T follicular helper cell (primary cell): ENCODE data around the gene PATJ.
A peak's percentile ranks its signal among the peaks of the same experiment; 100 is the strongest.
"Not testable (repeated sequence)": the region's sequence is repeated elsewhere in the genome, so short reads cannot be mapped to it uniquely, and the experiment has no call there.

ENCODE experiments used
- DNase-seq: peaks from one replicate; pipeline ENCODE4 v3.0.0-alpha.2; 2020; ENCODE audit warnings: low read depth
- total RNA-seq, 2 experiments: gene quantifications; one replicate each; lab custom pipeline; 2026; lab: John Stamatoyannopoulos, UW

PATJ gene
- total RNA-seq: 39.8 to 144 reads per million in 2 experiments

GRCh38 chr1:61741711-61742619, at the start of gene PATJ:
TSS of gene PATJ (plus strand) at chr1:61742480. CDS start at chr1:61762893, 20,413 bp downstream.
- DNase-seq: peak; percentile 43

DNA sequence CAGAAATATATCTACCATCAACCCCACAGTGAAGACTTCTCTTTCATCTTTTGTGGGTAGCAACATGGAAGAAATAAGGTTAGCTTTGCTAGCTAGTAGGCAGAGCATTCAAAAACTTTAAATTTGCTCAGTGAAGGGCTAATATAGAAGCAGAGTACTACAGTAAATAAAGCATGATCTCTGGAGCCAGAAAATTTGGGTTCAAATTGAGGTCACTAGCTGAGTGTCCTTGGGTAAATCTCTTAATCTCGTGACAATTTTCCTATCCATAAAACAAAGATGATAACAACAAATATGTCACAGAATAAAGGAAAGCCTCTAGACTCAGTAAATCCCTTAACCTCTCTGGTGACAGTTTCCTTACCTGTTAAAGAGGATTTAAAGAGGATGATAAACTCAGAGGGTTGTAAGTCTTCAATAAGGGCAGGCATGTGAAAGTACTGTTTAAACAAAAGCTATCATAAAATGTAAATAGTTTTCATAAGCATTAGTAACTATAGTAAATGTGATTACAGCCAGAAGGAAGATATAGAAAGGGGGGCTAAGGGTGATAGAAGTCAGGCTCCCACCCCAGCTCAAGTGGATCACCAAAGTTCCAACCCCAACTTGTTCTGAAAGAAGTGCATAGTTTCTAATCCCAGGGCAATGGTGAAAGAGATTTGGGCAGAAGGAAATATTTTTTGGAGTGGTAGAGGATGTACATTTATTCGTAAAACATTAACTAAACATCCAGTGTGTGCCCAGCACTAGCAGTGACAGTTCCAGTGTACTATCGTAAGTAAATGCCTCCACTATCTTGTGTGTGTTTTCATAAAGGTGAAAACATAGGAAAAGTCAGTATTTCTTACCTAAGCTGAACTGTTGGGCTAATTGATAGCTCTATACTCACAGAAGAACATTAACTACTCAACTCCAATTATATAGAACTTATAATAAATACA, 42.1 kb upstream of the PATJ start:
- DNase-seq: no peak

GRCh38 chr1:61708953-61709907, 33.0 kb upstream of the PATJ start:
- DNase-seq: no peak

DNA sequence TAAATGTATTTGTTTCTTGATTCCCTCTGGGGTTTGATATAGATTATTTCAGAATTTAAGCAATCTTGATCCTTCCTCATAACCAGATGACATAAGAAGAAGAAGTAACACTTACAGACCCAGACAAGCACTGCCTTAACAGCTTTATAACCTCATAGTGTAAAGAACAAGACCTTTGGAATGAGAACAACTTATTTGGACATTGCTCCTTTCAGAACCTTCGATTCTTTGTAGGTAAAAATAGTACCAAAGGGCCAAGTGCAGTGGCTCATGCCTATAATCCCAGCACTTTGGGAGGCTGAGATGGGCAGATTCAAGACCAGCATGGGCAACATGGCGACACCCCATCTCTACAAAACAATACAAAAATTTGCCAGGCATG, 32.4 kb upstream of the PATJ start:
- DNase-seq: no peak

GRCh38 chr1:61711257-61711656, 31.0 kb upstream of the PATJ start:
- not testable (repeated sequence) for DNase-seq

DNA sequence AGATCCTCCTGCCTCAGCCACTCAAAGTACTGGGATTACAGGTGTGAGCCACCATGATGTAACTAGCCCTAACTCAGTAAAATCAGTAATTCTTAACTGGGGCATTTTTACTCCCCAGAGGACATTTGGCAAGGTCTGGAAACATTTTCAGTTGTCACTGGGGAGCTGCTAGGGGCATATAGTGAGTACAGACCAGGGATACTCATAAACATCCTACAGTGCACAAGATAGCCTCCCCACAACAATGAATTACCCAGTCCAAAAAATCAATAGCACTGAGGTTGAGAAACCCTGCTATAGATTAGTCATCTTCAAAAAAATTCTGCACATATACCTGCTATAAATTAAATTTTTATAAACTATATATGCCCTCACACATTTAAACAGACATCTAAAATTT, 30.3 kb upstream of the PATJ start:
- DNase-seq: no peak

DNA sequence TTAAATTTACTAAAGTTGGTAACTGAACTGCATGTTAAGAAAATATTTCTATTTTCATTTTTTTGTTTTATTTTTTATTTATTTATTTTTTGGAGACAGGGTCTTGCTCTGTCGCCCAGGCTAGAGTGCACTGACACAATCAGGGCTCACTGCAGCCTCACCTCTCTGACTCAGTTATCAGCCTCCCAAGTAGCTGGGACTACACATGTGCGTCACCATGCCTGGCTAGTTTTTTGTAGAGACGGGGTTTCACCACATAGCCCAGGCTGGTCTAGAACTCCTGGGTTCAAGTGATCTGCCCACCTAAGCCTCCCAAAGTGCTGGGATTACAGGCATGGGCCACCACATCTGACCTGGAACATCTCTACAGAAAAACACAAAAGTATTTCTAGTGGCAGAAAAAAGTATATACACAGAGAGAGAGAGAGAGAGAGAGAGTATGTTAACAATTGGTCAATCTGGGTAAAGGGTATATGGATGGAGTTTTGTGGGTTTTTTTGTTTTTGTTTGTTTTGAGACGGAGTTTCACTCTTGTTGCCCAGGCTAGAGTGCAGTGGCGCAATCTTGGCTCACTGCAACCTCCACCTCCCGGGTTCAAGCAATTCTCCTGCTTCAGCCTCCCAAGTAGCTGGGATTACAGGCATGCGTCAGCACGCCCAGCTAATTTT, 23.1 kb upstream of the PATJ start:
- not testable (repeated sequence) for DNase-seq

DNA sequence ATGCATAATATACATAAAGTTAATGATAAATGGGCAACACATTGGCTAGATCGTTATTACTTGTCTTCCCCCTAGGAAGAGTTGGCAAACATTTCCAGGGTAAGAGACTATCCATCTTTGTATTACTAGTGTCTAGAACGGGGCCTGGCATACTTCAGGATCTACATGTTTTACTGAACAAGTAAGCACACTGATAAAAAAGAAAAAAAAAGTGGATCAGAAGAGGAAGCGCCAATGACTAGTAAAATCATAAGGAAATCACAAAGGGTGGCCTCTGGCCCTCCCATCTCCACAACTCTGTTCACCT, 17.8 kb upstream of the PATJ start:
- DNase-seq: no peak

GRCh38 chr1:61724813-61725694, 17.2 kb upstream of the PATJ start, which contains the start of gene TM2D1:
TSS of gene TM2D1 (minus strand) at chr1:61725141. CDS start at chr1:61725120, 21 bp downstream.
- peak; percentile 76 for DNase-seq

- DNase-seq: no peak
Observed at GRCh38 chr1:61727544-61727943, 14.7 kb upstream of the PATJ start.

DNA sequence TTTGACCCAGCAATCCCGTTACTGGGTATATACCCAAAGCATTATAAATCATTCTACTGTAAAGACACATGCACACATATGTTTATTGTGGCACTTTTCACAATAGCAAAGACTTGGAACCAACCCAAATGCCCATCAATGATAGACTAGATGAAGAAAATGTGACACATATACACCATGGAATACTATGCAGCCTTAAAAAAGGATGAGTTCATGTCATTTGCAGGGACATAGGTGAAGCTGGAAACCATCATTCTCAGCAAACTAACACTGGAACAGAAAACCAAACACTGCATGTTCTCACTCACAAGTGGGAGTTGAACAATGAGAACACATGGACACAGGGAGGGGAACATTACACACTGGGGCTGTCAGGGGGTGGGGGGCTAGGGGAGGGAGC, 11.6 kb upstream of the PATJ start:
- DNase-seq: not testable (repeated sequence)

- no peak for DNase-seq
Observed at GRCh38 chr1:61732726-61733125, 9.6 kb upstream of the PATJ start.

DNA sequence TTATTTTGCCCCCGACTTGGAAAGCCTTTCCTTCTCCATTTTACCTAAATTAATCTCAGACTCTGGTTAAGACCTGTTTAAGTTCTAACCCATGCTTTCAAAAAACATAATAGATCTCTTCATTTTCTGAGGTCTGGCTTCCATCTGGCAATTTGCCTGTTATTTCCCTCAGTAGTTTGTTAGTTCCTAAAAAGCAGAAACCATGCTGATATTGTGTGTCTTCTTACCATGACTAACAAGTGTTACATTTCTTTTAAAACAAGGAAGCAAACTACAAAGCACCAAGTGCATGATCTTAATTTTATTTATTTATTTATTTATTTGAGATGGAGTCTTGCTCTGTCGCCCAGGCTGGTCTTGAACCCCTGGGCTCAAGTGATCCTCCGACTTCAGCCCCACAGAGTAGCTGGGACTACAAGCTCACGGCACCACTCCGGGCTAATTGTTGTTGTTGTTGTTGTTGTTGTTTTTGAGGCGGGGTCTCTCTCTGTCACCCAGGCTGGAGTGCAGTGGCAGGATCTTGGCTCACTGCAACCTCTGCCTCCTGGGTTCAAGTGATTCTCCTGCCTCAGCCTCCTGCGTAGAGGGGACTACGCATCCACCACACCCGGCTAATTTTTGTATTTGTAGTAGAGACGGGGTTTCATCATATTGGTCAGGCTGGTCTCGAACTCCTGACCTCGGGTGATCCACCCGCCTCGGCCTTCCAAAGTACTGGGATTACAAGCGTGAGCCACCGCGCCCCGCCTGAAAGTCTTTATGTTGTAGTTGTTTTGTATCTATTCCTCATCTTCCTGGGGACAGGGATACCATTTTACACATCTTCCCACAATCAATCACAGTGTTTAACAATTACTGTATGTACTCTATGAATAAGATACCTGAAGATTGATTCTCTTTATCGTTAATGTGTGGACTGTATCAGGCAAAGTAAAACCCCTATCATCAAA, 1.3 kb upstream of the PATJ start:
- no peak for DNase-seq

DNA sequence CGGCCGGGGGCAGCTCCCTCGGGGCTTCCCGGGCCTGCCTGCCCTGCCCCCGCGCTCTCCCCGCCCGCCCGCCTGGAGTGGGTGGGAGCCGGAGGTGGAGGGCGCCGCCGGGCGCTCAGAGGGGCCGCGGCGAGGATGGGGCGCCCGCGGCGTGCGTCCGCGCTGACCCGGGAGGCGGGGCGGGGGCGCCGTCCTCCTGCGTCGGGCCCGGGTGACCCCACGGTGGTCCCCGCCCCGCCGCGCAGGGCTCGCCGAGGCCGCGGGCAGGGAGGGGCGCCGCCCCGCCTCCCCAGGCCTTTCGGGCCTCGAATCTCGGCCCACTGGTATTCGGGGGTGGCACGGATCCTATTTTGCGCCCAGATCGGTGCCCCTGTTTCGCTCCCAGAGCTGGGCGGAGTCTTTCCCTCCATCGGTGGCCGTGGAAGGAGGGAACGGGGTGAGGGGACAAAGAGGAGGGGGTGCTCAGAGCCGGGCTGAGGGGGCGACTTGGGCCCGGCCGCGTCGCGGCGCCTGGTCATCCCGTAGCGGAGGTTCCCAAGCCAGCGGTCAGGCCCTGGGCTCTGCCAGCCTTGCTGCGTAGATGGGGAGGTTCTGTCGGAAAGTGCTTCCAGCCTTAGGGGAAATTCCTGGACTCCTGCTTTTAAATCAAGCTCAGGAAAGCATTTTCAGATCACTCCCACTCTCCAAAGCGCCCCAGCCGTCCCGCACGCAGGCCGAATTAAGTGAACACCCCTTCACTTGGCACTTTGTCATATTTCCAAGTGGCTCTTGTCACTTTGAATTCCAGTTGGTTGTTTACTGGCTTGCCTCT, 545 bp downstream of the PATJ start:
- DNase-seq: no peak

DNA sequence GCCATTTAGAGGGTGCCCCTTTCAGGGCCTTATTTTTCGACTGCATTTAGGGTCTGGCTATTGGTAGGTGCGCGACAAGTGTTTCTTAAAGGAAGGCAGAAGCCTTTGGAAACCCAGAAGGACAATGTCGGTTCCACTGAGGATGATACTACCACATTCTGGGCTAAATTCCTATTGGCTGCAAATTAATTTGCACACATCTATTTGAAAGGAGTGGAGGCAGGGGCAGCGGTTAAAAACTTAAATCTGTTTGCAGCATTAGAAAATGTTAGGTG, 1.1 kb downstream of the PATJ start:
- DNase-seq: no peak

DNA sequence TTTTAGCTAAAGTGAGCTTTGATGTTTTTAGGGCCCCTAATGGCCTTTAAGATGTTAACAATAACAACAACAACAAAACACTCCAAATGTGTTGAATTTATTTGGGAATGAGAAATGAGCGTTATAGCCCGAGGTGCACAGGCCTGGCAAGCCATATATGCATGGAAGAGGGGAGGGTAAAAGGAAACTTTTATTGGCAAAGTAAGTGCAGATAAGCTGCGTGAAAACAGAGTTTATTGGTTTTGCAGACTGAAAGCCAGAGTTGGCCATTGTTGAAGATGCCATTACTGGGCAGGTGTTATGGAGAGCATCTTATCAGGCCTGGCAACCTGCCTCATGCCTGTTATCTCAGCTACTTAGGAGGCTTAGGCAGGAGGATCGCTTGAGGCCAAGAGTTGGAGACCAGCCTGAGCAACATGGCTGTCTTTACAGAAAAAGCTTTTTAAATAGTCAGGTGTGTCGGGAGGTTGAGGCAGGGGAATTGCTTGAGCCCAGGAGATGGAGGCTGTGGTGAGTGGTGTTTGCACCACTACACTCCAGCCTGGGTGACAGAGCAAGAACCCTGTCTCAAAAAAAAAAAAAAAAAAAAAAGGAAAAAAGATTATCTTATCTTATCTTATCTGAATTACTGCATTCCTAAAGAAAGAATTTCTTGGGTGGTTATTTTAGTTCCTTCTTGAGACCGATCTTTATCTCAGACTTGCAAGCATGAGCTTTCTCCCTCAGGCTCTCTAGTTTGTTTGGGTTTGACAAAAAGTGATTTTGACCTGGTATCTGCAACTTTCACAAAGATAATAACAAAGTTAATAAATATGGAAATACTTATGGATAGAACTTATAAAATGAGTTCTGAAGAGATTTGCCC, 1.7 kb downstream of the PATJ start:
- no peak for DNase-seq

DNA sequence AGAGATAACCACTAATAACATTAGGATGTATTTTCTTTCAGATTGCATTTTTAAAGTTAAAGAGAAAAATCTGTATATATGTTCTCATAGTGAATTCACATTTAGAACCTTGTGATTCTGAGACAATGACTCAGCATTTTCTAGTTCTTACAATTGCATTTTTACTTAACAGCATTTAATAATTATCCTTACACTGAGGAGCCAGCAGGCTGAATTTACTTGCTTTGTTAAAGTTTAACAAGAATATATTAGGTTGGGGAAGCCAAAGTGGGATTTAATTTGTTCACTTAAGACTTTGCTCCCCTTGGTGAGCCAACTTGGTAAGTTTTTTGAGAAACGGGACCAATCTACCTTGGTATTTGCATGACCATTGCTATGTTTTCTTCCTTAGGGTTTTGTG, 4.5 kb downstream of the PATJ start:
- DNase-seq: no peak
